ENCODE measurements around the gene CASK.

GRCh38 chrX:41875142-41875541 lies 48.2 kb downstream of the CASK start:
- TF ChIP-seq POLR2A (IDR thresholded peaks at IDR 0.05), result no peak
- TF ChIP-seq CTCF (IDR thresholded peaks at IDR 0.05), result no peak

Data from sigmoid colon (tissue), 3 donors.